ENCODE measurements around the gene FKBP8. TPM values are rescaled to one million over a fixed set of nuclear protein-coding genes. Genes with fewer than 3 reads are reported as not detected.
A peak's percentile ranks its signal among the peaks of the same experiment; 100 is the strongest.

The FKBP8 gene
- total RNA-seq, 5 donors from 2014 or later (not counting 1 experiment from before 2014, with no cell fraction given): 158 to 282 (median 244) TPM

DNA sequence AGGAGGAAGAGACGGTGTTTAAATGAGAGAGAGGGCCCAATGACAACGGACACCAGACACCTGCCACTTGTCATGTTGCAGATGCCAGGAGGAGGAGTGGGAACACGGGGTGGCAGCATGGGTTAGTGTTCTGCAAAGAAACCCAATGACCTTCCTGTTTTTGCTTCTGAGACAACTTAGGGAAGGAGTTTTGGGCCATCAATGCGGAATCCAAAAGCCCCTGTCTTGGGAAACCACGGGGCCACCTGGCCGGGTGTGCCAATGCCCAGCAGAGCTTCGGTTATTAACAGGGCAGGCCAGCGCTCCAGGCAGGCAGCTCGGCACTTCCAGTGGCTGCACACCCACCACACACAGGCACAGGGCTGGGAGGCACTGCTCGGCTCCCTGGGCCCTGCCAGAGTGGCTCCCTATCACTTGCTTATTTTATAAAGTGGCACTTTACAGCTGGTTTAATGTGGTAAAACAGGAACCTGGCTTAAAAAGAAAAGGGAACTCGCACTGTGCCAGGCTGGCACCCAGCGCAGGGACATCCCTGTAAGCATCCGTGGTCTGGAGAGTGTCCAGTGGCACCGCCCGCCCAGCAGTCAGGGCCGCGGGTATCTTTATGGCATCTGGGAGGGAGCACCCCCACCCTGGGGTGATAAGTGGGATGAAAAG is 40.6 kb downstream of the FKBP8 start:
- Histone ChIP-seq H3K4me3 (ENCODE audit: control insufficient read depth in 1 of 2, extremely low read depth in 1 of 2, low read length in 1 of 2) (no peak overlapping the region), H3K27ac (ENCODE audit: low read length) (peak overlapping the region; percentile 63), H3K9me3 (no peaks in the 10 kb centered on the region), H3K27me3 (replicated peaks in 1 of 2; ENCODE audit: control insufficient read depth in 2 of 2, extremely low read depth in 1 of 2, insufficient read depth in 2 of 2, low read length in 1 of 2) (no peaks in the 10 kb centered on the region), H3K4me1 (ENCODE audit: control insufficient read depth in 1 of 2, extremely low read depth in 1 of 2, insufficient read depth in 2 of 2, low read length in 2 of 2) (peaks cover 14 to 100% of the 10 kb centered on the region in 2 experiments), H3K36me3 (ENCODE audit: control insufficient read depth in 2 of 2, extremely low read depth in 1 of 2, insufficient read depth in 1 of 2, low read length in 1 of 2) (no peaks in the 10 kb centered on the region)
- POLR2A ChIA-PET: no interaction called here
- 72% methylated on average over 9 of the region's 17 CpGs for WGBS (ENCODE audit: insufficient coverage)
- H3K4me3 Mint-ChIP-seq: peak overlapping the region in 2 of 3 donors; percentile 17 to 61
- H3K27me3 Mint-ChIP-seq: no peaks in the 10 kb centered on the region
- DNase-seq: no peak
- CTCF ChIA-PET: interaction anchor here in 1 of 2 donors (0.6 kb wide), 1 partner anchor 21 kb away, joined by 3 read pairs; no protein-coding TSS in a partner anchor
- no peak for ATAC-seq (replicated peaks in 1 of 4)
- no peaks in the 10 kb centered on the region for H3K36me3 Mint-ChIP-seq
- H3K27ac Mint-ChIP-seq: peak overlapping the region; percentile 87 to 88
- no peaks in the 10 kb centered on the region for H3K9me3 Mint-ChIP-seq
- peaks cover 81 to 98% (median 97%) of the 10 kb centered on the region in 3 donors for H3K4me1 Mint-ChIP-seq

DNA sequence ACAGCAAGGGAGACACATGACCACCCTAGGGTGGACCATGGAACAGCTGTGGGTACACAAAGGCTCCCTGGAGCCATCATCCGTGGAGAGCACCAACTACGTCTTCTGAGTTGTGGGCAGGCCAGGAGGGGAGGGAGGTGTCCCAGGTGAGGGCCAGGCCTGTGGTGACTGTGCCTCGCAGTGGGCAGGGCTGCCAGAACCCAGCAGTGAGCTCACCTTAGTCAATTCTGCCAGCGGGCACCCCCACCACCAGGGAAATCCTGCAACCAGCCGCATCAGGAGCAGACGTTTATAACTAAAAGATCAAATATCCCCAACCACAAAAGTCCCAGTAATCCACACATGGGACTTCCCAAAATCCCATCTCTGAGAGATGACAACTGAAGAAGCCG is 41.1 kb downstream of the FKBP8 start:
- ChIA-PET CTCF (interaction anchor here in 1 of 2 donors (0.6 kb wide), 1 partner anchor 20 kb away, joined by 3 read pairs; no protein-coding TSS in a partner anchor), POLR2A (no interaction called here)
- ATAC-seq (replicated peaks in 1 of 4): no peak
- Histone ChIP-seq H3K4me3 (ENCODE audit: control insufficient read depth in 1 of 2, extremely low read depth in 1 of 2, low read length in 1 of 2) (no peak overlapping the region), H3K9me3 (no peaks in the 10 kb centered on the region), H3K27me3 (replicated peaks in 1 of 2; ENCODE audit: control insufficient read depth in 2 of 2, extremely low read depth in 1 of 2, insufficient read depth in 2 of 2, low read length in 1 of 2) (no peaks in the 10 kb centered on the region), H3K36me3 (ENCODE audit: control insufficient read depth in 2 of 2, extremely low read depth in 1 of 2, insufficient read depth in 1 of 2, low read length in 1 of 2) (no peaks in the 10 kb centered on the region), H3K4me1 (ENCODE audit: control insufficient read depth in 1 of 2, extremely low read depth in 1 of 2, insufficient read depth in 2 of 2, low read length in 2 of 2) (peaks cover 11 to 99% of the 10 kb centered on the region in 2 experiments), H3K27ac (ENCODE audit: low read length) (peak overlapping the region; percentile 63)
- no peaks in the 10 kb centered on the region for H3K9me3 Mint-ChIP-seq
- H3K4me3 Mint-ChIP-seq: peak overlapping the region in 1 of 3 donors; percentile 34
- no peak for DNase-seq
- H3K36me3 Mint-ChIP-seq: no peaks in the 10 kb centered on the region
- peak overlapping the region; percentile 85 to 88 for H3K27ac Mint-ChIP-seq
- peaks cover 77 to 96% (median 96%) of the 10 kb centered on the region in 3 donors for H3K4me1 Mint-ChIP-seq
- 67% methylated on average over 4 of the region's 7 CpGs for WGBS (ENCODE audit: insufficient coverage)
- no peaks in the 10 kb centered on the region for H3K27me3 Mint-ChIP-seq

DNA sequence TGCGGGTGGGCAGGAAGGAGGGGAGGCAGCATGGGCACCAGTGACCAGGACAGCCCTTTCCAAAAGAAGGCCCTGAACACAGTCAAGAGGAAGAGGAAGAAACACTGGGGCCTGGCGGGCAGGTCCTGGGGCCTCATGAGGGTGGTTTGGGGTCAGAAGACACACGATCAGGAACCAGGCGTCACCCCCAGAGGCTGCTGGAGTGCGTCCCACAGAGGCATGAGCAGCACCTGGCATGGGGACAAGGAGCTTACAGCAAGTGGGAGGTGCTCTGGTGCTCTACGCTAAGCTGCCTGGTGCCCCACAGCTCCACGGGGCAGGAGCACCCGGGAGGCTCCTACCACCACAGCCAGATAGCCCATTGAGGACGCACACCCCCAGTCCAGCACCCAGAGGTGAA is 41.5 kb downstream of the FKBP8 start:
- 78% methylated on average over 8 of the region's 9 CpGs for WGBS (ENCODE audit: insufficient coverage)
- H3K4me1 Mint-ChIP-seq: peaks cover 77 to 96% (median 96%) of the 10 kb centered on the region in 3 donors
- H3K4me3 Mint-ChIP-seq: no peak overlapping the region
- no peaks in the 10 kb centered on the region for H3K27me3 Mint-ChIP-seq
- ATAC-seq (replicated peaks in 1 of 4): no peak
- POLR2A ChIA-PET: no interaction called here
- no peaks in the 10 kb centered on the region for H3K36me3 Mint-ChIP-seq
- H3K4me3 ChIP-seq (ENCODE audit: control insufficient read depth in 1 of 2, extremely low read depth in 1 of 2, low read length in 1 of 2): no peak overlapping the region
- H3K9me3 Mint-ChIP-seq: no peaks in the 10 kb centered on the region
- H3K9me3 ChIP-seq: no peaks in the 10 kb centered on the region
- peak overlapping the region; percentile 63 for H3K27ac ChIP-seq (ENCODE audit: low read length)
- no peaks in the 10 kb centered on the region for H3K27me3 ChIP-seq (replicated peaks in 1 of 2; ENCODE audit: control insufficient read depth in 2 of 2, extremely low read depth in 1 of 2, insufficient read depth in 2 of 2, low read length in 1 of 2)
- CTCF ChIA-PET: interaction anchor here in 1 of 2 donors (0.6 kb wide), 1 partner anchor 20 kb away, joined by 3 read pairs; no protein-coding TSS in a partner anchor
- H3K4me1 ChIP-seq (ENCODE audit: control insufficient read depth in 1 of 2, extremely low read depth in 1 of 2, insufficient read depth in 2 of 2, low read length in 2 of 2): peaks cover 8 to 99% of the 10 kb centered on the region in 2 experiments
- no peak for DNase-seq
- no peaks in the 10 kb centered on the region for H3K36me3 ChIP-seq (ENCODE audit: control insufficient read depth in 2 of 2, extremely low read depth in 1 of 2, insufficient read depth in 1 of 2, low read length in 1 of 2)
- peak overlapping the region; percentile 58 to 85 for H3K27ac Mint-ChIP-seq

DNA sequence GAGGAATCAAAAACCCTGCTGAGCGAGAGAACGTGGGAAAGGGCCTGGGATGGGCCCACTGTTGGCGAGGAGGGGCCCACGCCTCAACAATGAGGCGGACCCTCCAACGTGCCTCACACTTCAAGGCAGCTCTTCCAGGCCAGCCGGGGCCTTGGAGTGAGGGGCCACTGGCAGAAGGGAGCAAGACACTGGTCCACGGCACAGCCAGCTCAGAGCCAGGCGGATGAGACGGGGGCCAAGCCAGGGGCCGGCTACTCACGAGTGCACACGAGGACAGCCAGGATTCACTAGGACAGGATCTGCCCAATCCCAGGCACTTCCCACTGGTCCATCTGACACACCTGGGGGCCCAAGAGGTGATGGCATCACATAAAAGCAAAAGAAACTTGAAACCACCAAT is 42.0 kb downstream of the FKBP8 start:
- H3K4me3 ChIP-seq (ENCODE audit: control insufficient read depth in 1 of 2, extremely low read depth in 1 of 2, low read length in 1 of 2): no peak overlapping the region
- no peaks in the 10 kb centered on the region for H3K9me3 Mint-ChIP-seq
- H3K4me3 Mint-ChIP-seq: no peak overlapping the region
- no peaks in the 10 kb centered on the region for H3K27me3 ChIP-seq (replicated peaks in 1 of 2; ENCODE audit: control insufficient read depth in 2 of 2, extremely low read depth in 1 of 2, insufficient read depth in 2 of 2, low read length in 1 of 2)
- WGBS (ENCODE audit: insufficient coverage): 95% methylated on average over 11 of the region's 13 CpGs
- ATAC-seq (replicated peaks in 1 of 4) (no peak), DNase-seq (no peak)
- H3K27ac ChIP-seq (ENCODE audit: low read length): peak overlapping the region; percentile 63
- peaks cover 9 to 99% of the 10 kb centered on the region in 2 experiments for H3K4me1 ChIP-seq (ENCODE audit: control insufficient read depth in 1 of 2, extremely low read depth in 1 of 2, insufficient read depth in 2 of 2, low read length in 2 of 2)
- peak overlapping the region; percentile 58 to 85 for H3K27ac Mint-ChIP-seq
- CTCF ChIA-PET: no interaction called here
- no peaks in the 10 kb centered on the region for H3K36me3 Mint-ChIP-seq
- H3K4me1 Mint-ChIP-seq: peaks cover 77 to 96% (median 96%) of the 10 kb centered on the region in 3 donors
- no peaks in the 10 kb centered on the region for H3K27me3 Mint-ChIP-seq
- POLR2A ChIA-PET: no interaction called here
- H3K36me3 ChIP-seq (ENCODE audit: control insufficient read depth in 2 of 2, extremely low read depth in 1 of 2, insufficient read depth in 1 of 2, low read length in 1 of 2): no peaks in the 10 kb centered on the region
- no peaks in the 10 kb centered on the region for H3K9me3 ChIP-seq

DNA sequence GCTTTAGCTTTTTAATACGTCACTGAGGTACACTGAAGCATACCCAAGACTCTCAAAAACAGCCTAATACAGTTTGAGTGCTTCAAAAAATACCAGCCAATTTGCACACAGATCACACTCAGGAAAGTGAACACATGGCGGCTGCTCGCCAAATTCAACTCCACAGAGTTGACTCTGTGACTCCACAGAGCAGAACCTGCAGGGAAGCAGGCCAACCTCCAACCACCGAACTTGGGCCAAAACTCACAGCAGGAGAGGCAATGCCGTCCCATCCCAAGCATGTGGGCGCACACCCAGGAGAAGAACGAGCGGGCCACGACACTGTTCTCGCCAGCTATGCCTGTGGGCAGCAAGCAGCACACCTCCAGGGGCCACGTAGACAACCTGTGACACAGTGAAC is 42.6 kb downstream of the FKBP8 start:
- H3K36me3 ChIP-seq (ENCODE audit: control insufficient read depth in 2 of 2, extremely low read depth in 1 of 2, insufficient read depth in 1 of 2, low read length in 1 of 2): no peaks in the 10 kb centered on the region
- Mint-ChIP-seq H3K9me3 (no peaks in the 10 kb centered on the region), H3K4me3 (no peak overlapping the region), H3K27me3 (no peaks in the 10 kb centered on the region), H3K4me1 (peaks cover 81 to 96% (median 96%) of the 10 kb centered on the region in 3 donors), H3K27ac (peak overlapping the region; percentile 45 to 85), H3K36me3 (no peaks in the 10 kb centered on the region)
- peak overlapping the region; percentile 63 for H3K27ac ChIP-seq (ENCODE audit: low read length)
- no peak overlapping the region for H3K4me3 ChIP-seq (ENCODE audit: control insufficient read depth in 1 of 2, extremely low read depth in 1 of 2, low read length in 1 of 2)
- no peak for ATAC-seq (replicated peaks in 1 of 4)
- WGBS (ENCODE audit: insufficient coverage): 75% methylated on average over 11 of the region's 11 CpGs
- ChIA-PET POLR2A (no interaction called here), CTCF (interaction anchor here (0.6 to 0.8 kb wide), 2 partner anchors 24 to 646 kb away, joined by 4 to 10 read pairs; no protein-coding TSS in a partner anchor)
- H3K27me3 ChIP-seq (replicated peaks in 1 of 2; ENCODE audit: control insufficient read depth in 2 of 2, extremely low read depth in 1 of 2, insufficient read depth in 2 of 2, low read length in 1 of 2): no peaks in the 10 kb centered on the region
- peaks cover 12 to 99% of the 10 kb centered on the region in 2 experiments for H3K4me1 ChIP-seq (ENCODE audit: control insufficient read depth in 1 of 2, extremely low read depth in 1 of 2, insufficient read depth in 2 of 2, low read length in 2 of 2)
- no peaks in the 10 kb centered on the region for H3K9me3 ChIP-seq
- no peak for DNase-seq

DNA sequence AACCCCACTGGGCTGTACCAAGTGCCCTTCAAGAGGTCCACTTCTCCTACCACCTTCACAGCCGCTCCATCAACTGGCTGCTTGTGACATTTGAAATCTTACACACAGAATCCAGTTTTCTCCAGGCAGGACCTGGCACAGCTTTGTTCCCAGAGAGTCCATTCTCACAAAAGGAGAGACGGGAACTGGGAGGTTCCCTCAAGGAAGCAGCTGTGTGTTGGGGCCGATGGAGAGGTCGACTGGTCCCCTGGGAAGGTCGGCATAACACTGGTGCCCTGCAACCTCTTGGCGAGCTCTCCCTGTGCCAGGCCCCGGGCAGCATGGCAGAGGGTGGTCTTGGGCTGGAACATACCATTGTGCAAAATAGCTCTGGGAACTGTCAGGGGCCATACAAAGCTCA is 43.0 kb downstream of the FKBP8 start:
- Mint-ChIP-seq H3K4me1 (peaks cover 82 to 96% (median 95%) of the 10 kb centered on the region in 3 donors), H3K9me3 (no peaks in the 10 kb centered on the region), H3K36me3 (no peaks in the 10 kb centered on the region), H3K27me3 (no peaks in the 10 kb centered on the region), H3K27ac (peak overlapping the region; percentile 45 to 85), H3K4me3 (no peak overlapping the region)
- no peak for ATAC-seq (replicated peaks in 1 of 4)
- peak overlapping the region; percentile 63 for H3K27ac ChIP-seq (ENCODE audit: low read length)
- 84% methylated on average over 6 of the region's 7 CpGs for WGBS (ENCODE audit: insufficient coverage)
- POLR2A ChIA-PET: no interaction called here
- H3K4me1 ChIP-seq (ENCODE audit: control insufficient read depth in 1 of 2, extremely low read depth in 1 of 2, insufficient read depth in 2 of 2, low read length in 2 of 2): peaks cover 12 to 99% of the 10 kb centered on the region in 2 experiments
- DNase-seq: no peak
- no peaks in the 10 kb centered on the region for H3K27me3 ChIP-seq (replicated peaks in 1 of 2; ENCODE audit: control insufficient read depth in 2 of 2, extremely low read depth in 1 of 2, insufficient read depth in 2 of 2, low read length in 1 of 2)
- CTCF ChIA-PET: interaction anchor here (0.6 to 0.8 kb wide), 3 partner anchors 19 to 646 kb away, joined by 4 to 10 read pairs (median 7); no protein-coding TSS in a partner anchor
- H3K36me3 ChIP-seq (ENCODE audit: control insufficient read depth in 2 of 2, extremely low read depth in 1 of 2, insufficient read depth in 1 of 2, low read length in 1 of 2): no peaks in the 10 kb centered on the region
- H3K4me3 ChIP-seq (ENCODE audit: control insufficient read depth in 1 of 2, extremely low read depth in 1 of 2, low read length in 1 of 2): no peak overlapping the region
- H3K9me3 ChIP-seq: no peaks in the 10 kb centered on the region

Measured in T-cell (primary cell).